SK-N-SH treated with all-trans-retinoic acid at 6 μM for 48 hours (cell line): ENCODE data around the gene PCNA.

Experiments used
- ATAC-seq: fragments of 200-7000 bp; cut with Tn5 transposase; 3 replicates; pipeline ENCODE4 v1.9.1; 2020; ENCODE audit warnings: mild to moderate bottlenecking, moderate library complexity
- ARNTL ChIP-seq: fragments of 450-650 bp; formaldehyde crosslinking; IDR thresholded peaks from 2 replicates; pipeline ENCODE4 v1.5.0; 2020; ENCODE audit warnings: low read depth, mild to moderate bottlenecking, moderate library complexity, borderline replicate concordance
- CREB5 ChIP-seq: fragments of 250-450 bp; sonication (Bioruptor Pico); IDR thresholded peaks from 2 replicates; pipeline ENCODE4 v1.5.1; 2020; ENCODE audit warnings: low read depth, mild to moderate bottlenecking, moderate library complexity
- CSDC2 ChIP-seq: fragments of 250-450 bp; sonication (Bioruptor Pico); IDR thresholded peaks from 2 replicates; pipeline ENCODE4 v1.5.0; 2020; ENCODE audit warnings: mild to moderate bottlenecking, moderate library complexity
- ESRRG ChIP-seq: fragments of 250-450 bp; sonication (Bioruptor Pico); IDR thresholded peaks from 2 replicates; pipeline ENCODE4 v1.6.1; 2021; ENCODE audit warnings: mild to moderate bottlenecking
- GLIS3 ChIP-seq: fragments of 250-450 bp; sonication (Bioruptor Pico); IDR thresholded peaks from 2 replicates; pipeline ENCODE4 v1.5.0; 2020; ENCODE audit warnings: mild to moderate bottlenecking, moderate library complexity
- ISL1 ChIP-seq: fragments of 250-450 bp; sonication (Bioruptor Pico); IDR thresholded peaks from 2 replicates; pipeline ENCODE4 v2.1.2; 2022; ENCODE audit warnings: mild to moderate bottlenecking, moderate library complexity
- OSR1 ChIP-seq: fragments of 250-450 bp; sonication (Bioruptor Pico); IDR thresholded peaks from 2 replicates; pipeline ENCODE4 v1.8.0; 2022; ENCODE audit warnings: moderate library complexity, mild to moderate bottlenecking, inconsistent platforms
- PPARA ChIP-seq: fragments of 250-450 bp; sonication (Bioruptor Pico); IDR thresholded peaks from 2 replicates; pipeline ENCODE4 v1.5.0; 2020; ENCODE audit warnings: mild to moderate bottlenecking, borderline replicate concordance
- RARB ChIP-seq: fragments of 250-450 bp; sonication (Bioruptor Pico); IDR thresholded peaks from 2 replicates; pipeline ENCODE4 v1.8.0; 2021; ENCODE audit warnings: mild to moderate bottlenecking, moderate library complexity
- SNAI2 ChIP-seq: fragments of 250-450 bp; sonication (Bioruptor Pico); IDR thresholded peaks from 2 replicates; pipeline ENCODE4 v1.5.0; 2020; ENCODE audit warnings: mild to moderate bottlenecking, moderate library complexity
- TCF4 ChIP-seq: fragments of 250-450 bp; sonication (Bioruptor Pico); IDR thresholded peaks from 2 replicates; pipeline ENCODE4 v1.8.0; 2021; ENCODE audit warnings: mild to moderate bottlenecking, moderate library complexity, borderline replicate concordance
- TOX ChIP-seq: fragments of 250-450 bp; sonication (Bioruptor Pico); IDR thresholded peaks from 2 replicates; pipeline ENCODE4 v1.8.0; 2021; ENCODE audit warnings: mild to moderate bottlenecking, moderate library complexity, borderline replicate concordance
- TSHZ2 ChIP-seq: fragments of 250-450 bp; sonication (Bioruptor Pico); IDR thresholded peaks from 2 replicates; pipeline ENCODE4 v1.5.0; 2020; ENCODE audit warnings: mild to moderate bottlenecking, moderate library complexity
- ZC3H10 ChIP-seq: fragments of 250-450 bp; sonication (Bioruptor Pico); IDR thresholded peaks from 2 replicates; pipeline ENCODE4 v1.5.1; 2021; ENCODE audit warnings: mild to moderate bottlenecking, moderate library complexity
- ZFP3 ChIP-seq: fragments of 250-450 bp; sonication (Bioruptor Pico); IDR thresholded peaks from 2 replicates; pipeline ENCODE4 v1.5.0; 2020; ENCODE audit warnings: mild to moderate bottlenecking, moderate library complexity
- ZNF565 ChIP-seq: fragments of 450-650 bp; formaldehyde crosslinking; conservative IDR thresholded peaks from 2 replicates; pipeline ENCODE4 v1.5.0; 2020; ENCODE audit warnings: low read depth, mild to moderate bottlenecking, moderate library complexity
- ZNF70 ChIP-seq: fragments of 450-650 bp; formaldehyde crosslinking; IDR thresholded peaks from 2 replicates; pipeline ENCODE4 v1.5.0; 2020; ENCODE audit warnings: mild to moderate bottlenecking, moderate library complexity
- TF ChIP-seq, protein P1 (sequence below): fragments of 250-450 bp; sonication (Bioruptor Pico); IDR thresholded peaks from 2 replicates; pipeline ENCODE4 v1.5.1; 2021; ENCODE audit warnings: mild to moderate bottlenecking, moderate library complexity
- TF ChIP-seq, protein P2 (sequence below): fragments of 250-450 bp; sonication (Bioruptor Pico); IDR thresholded peaks from 2 replicates; pipeline ENCODE4 v1.8.0; 2020; ENCODE audit warnings: mild to moderate bottlenecking, moderate library complexity, borderline replicate concordance
- TF ChIP-seq, protein P3 (sequence below): fragments of 250-450 bp; sonication (Bioruptor Pico); IDR thresholded peaks from 2 replicates; pipeline ENCODE4 v1.8.0; 2021; ENCODE audit warnings: low read depth, mild to moderate bottlenecking, moderate library complexity, borderline replicate concordance

PCNA gene

GRCh38 chr20:5114403-5114802 is 5.4 kb downstream of the PCNA start:
- TF ChIP-seq ZNF565 (CRISPR knock-in tag) (no peak), ZNF70 (CRISPR knock-in tag) (no peak), ZC3H10 (CRISPR knock-in tag) (no peak), TOX (no peak), CSDC2 (CRISPR knock-in tag) (no peak), ESRRG (no peak), TSHZ2 (CRISPR knock-in tag) (no peak), ZFP3 (CRISPR knock-in tag) (no peak), RARB (no peak), TCF4 (CRISPR knock-in tag) (no peak), ISL1 (CRISPR knock-in tag) (no peak), OSR1 (no peak), CREB5 (no peak)
- TF ChIP-seq, protein P1, sequence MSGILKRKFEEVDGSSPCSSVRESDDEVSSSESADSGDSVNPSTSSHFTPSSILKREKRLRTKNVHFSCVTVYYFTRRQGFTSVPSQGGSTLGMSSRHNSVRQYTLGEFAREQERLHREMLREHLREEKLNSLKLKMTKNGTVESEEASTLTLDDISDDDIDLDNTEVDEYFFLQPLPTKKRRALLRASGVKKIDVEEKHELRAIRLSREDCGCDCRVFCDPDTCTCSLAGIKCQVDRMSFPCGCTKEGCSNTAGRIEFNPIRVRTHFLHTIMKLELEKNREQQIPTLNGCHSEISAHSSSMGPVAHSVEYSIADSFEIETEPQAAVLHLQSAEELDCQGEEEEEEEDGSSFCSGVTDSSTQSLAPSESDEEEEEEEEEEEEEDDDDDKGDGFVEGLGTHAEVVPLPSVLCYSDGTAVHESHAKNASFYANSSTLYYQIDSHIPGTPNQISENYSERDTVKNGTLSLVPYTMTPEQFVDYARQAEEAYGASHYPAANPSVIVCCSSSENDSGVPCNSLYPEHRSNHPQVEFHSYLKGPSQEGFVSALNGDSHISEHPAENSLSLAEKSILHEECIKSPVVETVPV (CRISPR knock-in tag): no peak
- TF ChIP-seq, protein P2, sequence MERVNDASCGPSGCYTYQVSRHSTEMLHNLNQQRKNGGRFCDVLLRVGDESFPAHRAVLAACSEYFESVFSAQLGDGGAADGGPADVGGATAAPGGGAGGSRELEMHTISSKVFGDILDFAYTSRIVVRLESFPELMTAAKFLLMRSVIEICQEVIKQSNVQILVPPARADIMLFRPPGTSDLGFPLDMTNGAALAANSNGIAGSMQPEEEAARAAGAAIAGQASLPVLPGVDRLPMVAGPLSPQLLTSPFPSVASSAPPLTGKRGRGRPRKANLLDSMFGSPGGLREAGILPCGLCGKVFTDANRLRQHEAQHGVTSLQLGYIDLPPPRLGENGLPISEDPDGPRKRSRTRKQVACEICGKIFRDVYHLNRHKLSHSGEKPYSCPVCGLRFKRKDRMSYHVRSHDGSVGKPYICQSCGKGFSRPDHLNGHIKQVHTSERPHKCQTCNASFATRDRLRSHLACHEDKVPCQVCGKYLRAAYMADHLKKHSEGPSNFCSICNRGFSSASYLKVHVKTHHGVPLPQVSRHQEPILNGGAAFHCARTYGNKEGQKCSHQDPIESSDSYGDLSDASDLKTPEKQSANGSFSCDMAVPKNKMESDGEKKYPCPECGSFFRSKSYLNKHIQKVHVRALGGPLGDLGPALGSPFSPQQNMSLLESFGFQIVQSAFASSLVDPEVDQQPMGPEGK (CRISPR knock-in tag): no peak
- TF ChIP-seq, all 23 proteins: peak for 0
- ATAC-seq: no peak

DNA sequence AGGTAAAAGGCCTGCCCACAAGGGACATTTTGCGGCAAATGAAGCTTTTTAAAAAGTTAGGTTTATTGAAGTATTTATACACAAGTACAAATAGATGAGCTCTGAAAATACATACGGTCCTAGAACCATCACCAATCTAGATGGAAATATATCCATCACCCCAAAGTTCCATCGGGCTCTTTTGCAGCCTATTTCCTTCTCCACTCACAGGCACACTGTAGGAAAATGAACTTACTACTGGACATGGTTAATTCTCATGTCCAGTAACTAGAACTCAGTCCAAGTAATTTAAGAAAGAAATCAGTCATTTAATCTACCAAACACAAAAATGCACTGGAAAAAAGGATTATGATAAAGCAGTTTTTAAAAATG is 6.2 kb downstream of the PCNA start:
- TF ChIP-seq TCF4 (CRISPR knock-in tag): no peak
- no peak for TF ChIP-seq SNAI2 (CRISPR knock-in tag)
- TF ChIP-seq ESRRG: no peak
- TF ChIP-seq ISL1 (CRISPR knock-in tag): no peak
- no peak for TF ChIP-seq CSDC2 (CRISPR knock-in tag)
- no peak for TF ChIP-seq PPARA (CRISPR knock-in tag)
- TF ChIP-seq ARNTL: no peak
- no peak for TF ChIP-seq ZNF565 (CRISPR knock-in tag)
- no peak for TF ChIP-seq ZFP3 (CRISPR knock-in tag)
- TF ChIP-seq CREB5: no peak
- no peak for TF ChIP-seq GLIS3 (CRISPR knock-in tag)
- TF ChIP-seq, protein P1 (CRISPR knock-in tag): no peak
- TF ChIP-seq, protein P3, sequence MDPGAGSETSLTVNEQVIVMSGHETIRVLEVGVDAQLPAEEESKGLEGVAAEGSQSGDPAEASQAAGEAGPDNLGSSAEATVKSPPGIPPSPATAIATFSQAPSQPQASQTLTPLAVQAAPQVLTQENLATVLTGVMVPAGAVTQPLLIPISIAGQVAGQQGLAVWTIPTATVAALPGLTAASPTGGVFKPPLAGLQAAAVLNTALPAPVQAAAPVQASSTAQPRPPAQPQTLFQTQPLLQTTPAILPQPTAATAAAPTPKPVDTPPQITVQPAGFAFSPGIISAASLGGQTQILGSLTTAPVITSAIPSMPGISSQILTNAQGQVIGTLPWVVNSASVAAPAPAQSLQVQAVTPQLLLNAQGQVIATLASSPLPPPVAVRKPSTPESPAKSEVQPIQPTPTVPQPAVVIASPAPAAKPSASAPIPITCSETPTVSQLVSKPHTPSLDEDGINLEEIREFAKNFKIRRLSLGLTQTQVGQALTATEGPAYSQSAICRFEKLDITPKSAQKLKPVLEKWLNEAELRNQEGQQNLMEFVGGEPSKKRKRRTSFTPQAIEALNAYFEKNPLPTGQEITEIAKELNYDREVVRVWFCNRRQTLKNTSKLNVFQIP (CRISPR knock-in tag): no peak
- TF ChIP-seq OSR1: no peak
- no peak for TF ChIP-seq TOX
- no peak for TF ChIP-seq ZNF70 (CRISPR knock-in tag)
- TF ChIP-seq, protein P2 (CRISPR knock-in tag): no peak
- TF ChIP-seq TSHZ2 (CRISPR knock-in tag): no peak
- TF ChIP-seq, all 23 proteins: peak for 0
- ATAC-seq: no peak
